Epithelial cell of proximal tubule (primary cell): ENCODE results near the gene AAK1. TPM values are rescaled to one million over a fixed set of nuclear protein-coding genes. Genes with fewer than 3 reads are reported as not detected.

Experiments used
- DNase-seq: peaks from one replicate; pipeline ENCODE4 v3.0.0-alpha.2; 2011; ENCODE audit warnings: low read depth
- H3K4me3 ChIP-seq: 2 replicates; pipeline ENCODE4 v1.5.1; 2011; ENCODE audit warnings: low read depth, mild to moderate bottlenecking, low read length
- CTCF ChIP-seq: conservative IDR thresholded peaks from 2 replicates; pipeline ENCODE4 v1.5.1; 2012; ENCODE audit warnings: low read depth, mild to moderate bottlenecking, low read length
- total RNA-seq: library from RNA; depleted of rRNA; stranded (reverse); fragments of >200 nt; gene quantifications from 2 replicates; pipeline ENCODE4 v1.2.3, GENCODE V29; 2015

AAK1 gene
- total RNA-seq, 1 donor from 2014 or later = 32.2 TPM

DNA sequence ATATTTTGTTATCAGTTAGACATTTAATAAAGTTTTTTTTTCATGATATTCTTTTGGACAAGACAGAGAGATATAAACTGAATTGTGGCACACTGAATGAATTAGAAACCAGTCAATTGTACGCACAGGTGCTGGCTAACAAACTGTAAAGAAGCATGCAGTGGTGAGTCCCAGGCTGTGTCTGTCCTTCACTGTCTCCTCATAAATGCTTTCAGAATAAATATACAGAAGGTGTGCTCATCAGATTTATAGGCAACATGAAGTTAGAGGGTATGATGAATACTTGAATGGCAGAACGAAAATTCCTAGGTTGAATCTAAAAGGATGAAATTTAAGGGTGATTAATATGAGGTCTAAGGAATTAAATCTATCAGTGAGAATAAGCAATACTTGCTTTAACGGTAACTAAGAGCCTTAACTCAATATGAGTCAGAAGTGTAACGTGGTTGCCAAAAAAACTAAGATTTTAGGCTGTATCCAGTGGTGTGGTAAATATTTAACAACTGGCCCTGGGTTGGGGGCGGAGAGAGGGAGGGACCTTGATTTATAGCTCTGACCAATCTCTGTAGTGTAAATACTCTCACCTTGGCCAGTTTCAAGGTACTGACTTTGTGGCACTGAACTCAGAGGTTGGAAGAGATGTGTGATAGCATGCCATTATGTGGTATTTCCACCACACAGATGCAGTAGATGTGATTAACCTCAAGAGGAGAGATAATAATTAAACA lies 41.9 kb upstream of the AAK1 start:
- TF ChIP-seq CTCF = no peak
- no peak overlapping the region for H3K4me3 ChIP-seq
- DNase-seq = no peak

DNA sequence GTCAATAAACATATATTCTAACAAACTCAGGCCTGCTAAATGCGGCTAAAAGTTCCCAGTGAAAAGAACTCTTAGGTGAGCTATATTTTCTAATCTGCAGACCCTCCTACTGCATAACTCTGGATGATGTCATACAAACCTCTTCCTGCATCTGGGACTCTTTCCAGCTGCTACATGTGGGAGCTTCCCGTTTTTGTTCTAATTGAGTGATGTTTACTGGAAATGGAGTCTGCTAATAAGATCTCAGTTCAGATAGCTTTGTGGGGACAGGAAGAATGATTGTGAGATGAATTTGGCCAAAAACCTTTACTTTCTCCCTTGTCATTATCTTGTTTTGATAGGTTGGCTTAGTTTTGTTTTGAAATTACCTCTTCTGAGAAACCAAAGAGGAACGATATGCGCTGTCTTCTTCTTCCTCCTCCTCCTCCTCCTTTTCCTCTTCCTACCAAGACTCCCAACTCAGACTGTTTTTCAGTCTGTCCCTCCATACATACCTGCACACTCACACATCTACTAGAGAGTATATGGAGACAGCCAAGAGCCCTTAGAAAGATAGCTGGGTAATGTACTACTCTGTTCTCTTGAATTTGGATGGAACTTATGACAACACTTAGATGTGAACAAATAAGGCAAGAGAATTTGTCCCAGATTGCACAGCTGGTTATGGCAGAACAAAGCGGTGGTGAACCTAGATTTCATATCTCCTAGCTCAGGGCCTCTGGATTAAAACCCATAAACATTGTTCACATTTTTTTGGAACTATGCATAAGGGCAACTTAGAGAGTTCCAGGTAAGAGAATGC lies 39.8 kb upstream of the AAK1 start:
- H3K4me3 ChIP-seq = no peak overlapping the region
- no peak for TF ChIP-seq CTCF
- DNase-seq = no peak

DNA sequence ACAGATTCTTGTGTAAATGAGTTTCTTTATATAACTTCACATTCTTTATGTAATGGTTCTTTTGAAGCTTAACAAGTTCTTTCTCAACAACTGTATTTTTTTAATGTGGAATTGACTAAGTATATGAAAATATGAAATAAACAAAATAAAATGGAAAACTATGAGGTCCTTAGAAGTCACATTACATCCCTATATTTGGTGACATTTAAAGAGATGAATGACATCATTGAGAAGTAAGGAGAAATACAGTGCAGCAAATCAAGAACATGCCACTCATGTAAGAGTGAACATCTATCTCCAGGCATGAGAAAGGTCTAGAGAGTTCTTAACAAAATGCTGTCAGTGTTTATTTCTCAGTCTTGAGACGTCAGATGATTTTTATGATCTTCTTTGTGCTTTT lies 39.0 kb upstream of the AAK1 start:
- DNase-seq = no peak
- H3K4me3 ChIP-seq = no peak overlapping the region
- TF ChIP-seq CTCF = no peak

DNA sequence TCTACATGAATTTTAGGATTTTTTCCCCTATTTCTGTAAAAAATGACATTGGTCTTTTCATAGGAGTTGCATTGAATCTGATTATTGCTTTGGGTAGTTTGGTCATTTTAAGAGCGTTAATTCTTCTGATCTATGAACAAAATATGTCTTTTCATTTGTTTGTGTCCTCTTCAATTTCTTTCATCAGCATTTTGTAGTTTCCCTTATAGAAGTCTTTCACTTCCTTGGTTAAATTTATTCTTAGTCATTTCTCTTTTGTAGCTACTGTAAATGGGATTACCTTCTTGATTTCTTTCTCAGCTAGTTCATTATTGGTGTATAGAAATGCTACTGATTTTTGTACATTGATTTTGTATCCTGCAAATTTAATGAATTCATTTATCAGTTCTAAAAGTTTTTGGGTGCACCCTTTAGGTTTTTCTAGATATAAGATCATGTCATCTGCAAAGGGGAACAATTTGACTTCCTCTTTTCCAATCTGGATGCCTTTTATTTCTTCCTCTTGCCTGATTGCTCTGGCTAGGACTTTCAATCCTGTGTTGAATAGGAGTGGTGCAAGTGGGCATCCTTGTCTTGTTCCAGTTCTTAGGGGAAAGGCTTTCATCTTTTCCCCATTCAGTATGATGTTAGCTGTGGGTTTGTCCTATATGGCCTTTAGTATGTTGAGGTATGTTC lies 36.6 kb upstream of the AAK1 start:
- TF ChIP-seq CTCF = no peak
- H3K4me3 ChIP-seq = no peak overlapping the region
- DNase-seq = no peak

GRCh38 chr2:69677914-69678313 lies 34.4 kb upstream of the AAK1 start:
- DNase-seq = no peak
- H3K4me3 ChIP-seq = no peak overlapping the region
- no peak for TF ChIP-seq CTCF

DNA sequence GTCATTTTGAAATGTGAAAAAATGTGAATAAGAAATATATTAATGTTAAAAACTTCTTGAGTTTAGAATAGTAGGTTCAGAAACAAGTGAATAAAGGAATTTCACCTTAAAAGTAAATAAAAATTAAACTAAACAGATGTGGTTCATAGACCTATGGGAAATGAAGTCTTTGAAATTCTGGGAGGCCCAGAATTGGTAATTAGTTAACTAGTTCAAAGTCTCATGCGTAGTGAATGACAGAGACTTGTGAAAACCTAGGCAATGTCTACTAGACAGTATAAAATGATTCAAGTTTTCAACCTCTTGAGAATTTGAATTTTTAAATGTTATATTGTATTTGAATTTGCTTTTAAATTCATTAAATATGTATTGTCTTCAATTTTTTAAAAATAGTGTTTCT lies 32.6 kb upstream of the AAK1 start:
- no peak overlapping the region for H3K4me3 ChIP-seq
- no peak for TF ChIP-seq CTCF
- DNase-seq = no peak
